MCF 10A (cell line): ENCODE measurements around the gene AIG1. TPM values are rescaled to one million over a fixed set of nuclear protein-coding genes. Genes with fewer than 3 reads are reported as not detected.
"Not testable (repeated sequence)": the region's sequence is repeated elsewhere in the genome, so short reads cannot be mapped to it uniquely, and the experiment has no call there.

Experiments used
- BruUV-seq: library from RNA; stranded (reverse); fragments of 400-500 nt; replicated peaks from 2 replicates; lab custom pipeline; 2021; lab: Mats Ljungman, UMichigan
- CTCF ChIA-PET: fragments of 300-600 bp; sonication (Branson Sonifier 250); formaldehyde crosslinking; extraction: SDS; loops from one replicate; lab custom pipeline; 2021; ENCODE audit warnings: antibody characterized with exemption, inconsistent platforms; lab: Yijun Ruan, JAX
- POLR2A ChIA-PET: fragments of 300-600, 350-650 bp; sonication (Branson Sonifier 250); formaldehyde crosslinking; extraction: SDS; loops from one replicate; lab custom pipeline; 2020; ENCODE audit warnings: antibody characterized with exemption, inconsistent platforms; lab: Yijun Ruan, JAX
- DNase-seq: peaks from one replicate; pipeline ENCODE4 v3.0.0-alpha.2; 2018; ENCODE audit not compliant: unreplicated experiment
- H3K27ac Mint-ChIP-seq: one replicate; pipeline ENCODE4 v1.8.0; 2022; ENCODE audit warnings: mild to moderate bottlenecking, low read depth, mixed read lengths; ENCODE audit not compliant: unreplicated experiment
- H3K27me3 Mint-ChIP-seq: one replicate; pipeline ENCODE4 v1.8.0; 2022; ENCODE audit warnings: mixed read lengths; ENCODE audit not compliant: insufficient read depth, unreplicated experiment
- H3K36me3 Mint-ChIP-seq: one replicate; pipeline ENCODE4 v1.8.0; 2022; ENCODE audit warnings: mild to moderate bottlenecking, moderate library complexity, mixed read lengths; ENCODE audit not compliant: insufficient read depth, unreplicated experiment
- H3K4me1 Mint-ChIP-seq: one replicate; pipeline ENCODE4 v1.8.0; 2022; ENCODE audit warnings: mixed read lengths; ENCODE audit not compliant: insufficient read depth, unreplicated experiment
- H3K4me3 Mint-ChIP-seq: one replicate; pipeline ENCODE4 v1.8.0; 2022; ENCODE audit warnings: mild to moderate bottlenecking, moderate library complexity, mixed read lengths; ENCODE audit not compliant: unreplicated experiment
- H3K9me3 Mint-ChIP-seq: one replicate; pipeline ENCODE4 v1.8.0; 2022; ENCODE audit warnings: mixed read lengths; ENCODE audit not compliant: unreplicated experiment
- CTCF ChIP-seq: fragments of 200-600 bp; IDR thresholded peaks from one replicate; pipeline ENCODE4 v1.8.0; 2022; ENCODE audit warnings: antibody characterized with exemption, mild to moderate bottlenecking; ENCODE audit not compliant: unreplicated experiment
- intact Hi-C: fragments of 100-400 bp; cut with micrococcal nuclease; formaldehyde crosslinking; loops from 2 replicates; pipeline ENCODE4 v1.14.1; 2022
- total RNA-seq: library from RNA; stranded (reverse); gene quantifications from 2 replicates; pipeline ENCODE4 v1.2.3, GENCODE V29; 2022

Gene AIG1
- total RNA-seq, 1 experiment from 2014 or later, result 106 TPM

GRCh38 chr6:143139239-143139784 is 78.6 kb downstream of the AIG1 start:
- no peak for TF ChIP-seq CTCF
- CTCF ChIA-PET, result interaction anchor here (0.5 kb wide), 1 partner anchor 198 kb away, joined by 3 read pairs; no protein-coding TSS in a partner anchor

GRCh38 chr6:143139884-143140283 is 79.2 kb downstream of the AIG1 start:
- BruUV-seq, H3K27me3 Mint-ChIP-seq: not testable (repeated sequence)

More at GRCh38 chr6:143139239-143139784, 78.6 kb downstream of the AIG1 start:
- no TSS peak for BruUV-seq
- H3K27ac Mint-ChIP-seq, result no peak overlapping the region
- peaks cover 29% of the 10 kb centered on the region for H3K36me3 Mint-ChIP-seq
- POLR2A ChIA-PET, result no interaction called here
- H3K27me3 Mint-ChIP-seq, result no peaks in the 10 kb centered on the region
- no peak for DNase-seq
- intact Hi-C loops, result no loop called here
- H3K4me1 Mint-ChIP-seq, result peaks cover 17% of the 10 kb centered on the region
- H3K4me3 Mint-ChIP-seq, result no peak overlapping the region
- H3K9me3 Mint-ChIP-seq, result no peaks in the 10 kb centered on the region

GRCh38 chr6:143140767-143141166 is 80.1 kb downstream of the AIG1 start:
- Mint-ChIP-seq H3K4me1 (peaks cover 7% of the 10 kb centered on the region), H3K36me3 (peaks cover 27% of the 10 kb centered on the region), H3K27me3 (no peaks in the 10 kb centered on the region), H3K9me3 (no peaks in the 10 kb centered on the region), H3K4me3 (no peak overlapping the region), H3K27ac (no peak overlapping the region)
- TF ChIP-seq CTCF, result no peak
- POLR2A ChIA-PET, result interaction anchor here (0.6 kb wide), 1 partner anchor 519 kb away, joined by 3 read pairs; no protein-coding TSS in a partner anchor
- BruUV-seq, result no TSS peak
- CTCF ChIA-PET, result interaction anchor here (0.6 to 0.7 kb wide), 2 partner anchors 30 to 445 kb away, joined by 3 read pairs; no protein-coding TSS in a partner anchor
- DNase-seq, result no peak
- intact Hi-C loops, result no loop called here

More at GRCh38 chr6:143139884-143140283, 79.2 kb downstream of the AIG1 start:
- Mint-ChIP-seq H3K36me3 (peaks cover 27% of the 10 kb centered on the region), H3K4me1 (peaks cover 16% of the 10 kb centered on the region)
- POLR2A ChIA-PET, result interaction anchor here (0.6 kb wide), 1 partner anchor 519 kb away, joined by 3 read pairs; no protein-coding TSS in a partner anchor
- H3K9me3 Mint-ChIP-seq, DNase-seq, H3K27ac Mint-ChIP-seq, H3K4me3 Mint-ChIP-seq, intact Hi-C loops: not testable (repeated sequence)
- CTCF ChIA-PET, result interaction anchor here (0.6 to 0.7 kb wide), 3 partner anchors 9 to 444 kb away, joined by 3 read pairs; no protein-coding TSS in a partner anchor

GRCh38 chr6:143141442-143141841 is 80.8 kb downstream of the AIG1 start:
- no peak for TF ChIP-seq CTCF
- no TSS peak for BruUV-seq
- intact Hi-C loops, result no loop called here
- Mint-ChIP-seq H3K27ac (no peak overlapping the region), H3K27me3 (no peaks in the 10 kb centered on the region), H3K36me3 (peaks cover 32% of the 10 kb centered on the region), H3K9me3 (no peaks in the 10 kb centered on the region), H3K4me1 (peaks cover 6% of the 10 kb centered on the region), H3K4me3 (no peak overlapping the region)
- POLR2A ChIA-PET, result no interaction called here
- CTCF ChIA-PET, result no interaction called here
- no peak for DNase-seq
